Globus pallidus (tissue), 1 donor: Measurements from ENCODE around the gene AACS.
"Not testable (repeated sequence)": the region's sequence is repeated elsewhere in the genome, so short reads cannot be mapped to it uniquely, and the experiment has no call there.

Source experiments
- DNase-seq: peaks from one replicate; pipeline ENCODE4 v3.0.0-alpha.2; 2015; ENCODE audit warnings: low spot score

AACS gene

GRCh38 chr12:125124320-125124966 lies 59.2 kb downstream of the AACS start:
- no peak for DNase-seq

GRCh38 chr12:125125271-125125670 lies 60.0 kb downstream of the AACS start:
- no peak for DNase-seq

- no peak for DNase-seq
Measured at GRCh38 chr12:125128439-125129178, 63.4 kb downstream of the AACS start.

- no peak for DNase-seq
Measured at GRCh38 chr12:125129179-125129571, 63.9 kb downstream of the AACS start.

GRCh38 chr12:125129591-125130255 lies 64.5 kb downstream of the AACS start:
- DNase-seq, result no peak

GRCh38 chr12:125131958-125132357 lies 66.7 kb downstream of the AACS start:
- no peak for DNase-seq

- DNase-seq, result no peak
Measured at GRCh38 chr12:125132698-125133400, 67.6 kb downstream of the AACS start.

- DNase-seq, result no peak
Measured at GRCh38 chr12:125133616-125134015, 68.4 kb downstream of the AACS start.

- no peak for DNase-seq
Measured at GRCh38 chr12:125134576-125134975, 69.3 kb downstream of the AACS start.

- no peak for DNase-seq
Measured at GRCh38 chr12:125135906-125136305, 70.7 kb downstream of the AACS start.

- no peak for DNase-seq
Measured at GRCh38 chr12:125136702-125137101, 71.5 kb downstream of the AACS start.

- DNase-seq, result no peak
Measured at GRCh38 chr12:125137766-125138344, 72.6 kb downstream of the AACS start.

- no peak for DNase-seq
Measured at GRCh38 chr12:125140279-125141209, 75.3 kb downstream of the AACS start.

- not testable (repeated sequence) for DNase-seq
Measured at GRCh38 chr12:125141210-125141573, 76.0 kb downstream of the AACS start.

GRCh38 chr12:125142601-125143000 lies 77.4 kb downstream of the AACS start:
- no peak for DNase-seq

- DNase-seq, result no peak
Measured at GRCh38 chr12:125143491-125143890, 78.3 kb downstream of the AACS start.

- no peak for DNase-seq
Measured at GRCh38 chr12:125145196-125145595, 80.0 kb downstream of the AACS start.

- no peak for DNase-seq
Measured at GRCh38 chr12:125148316-125148715, 83.1 kb downstream of the AACS start.

GRCh38 chr12:125149160-125150108 lies 84.2 kb downstream of the AACS start:
- no peak for DNase-seq

GRCh38 chr12:125151284-125151683 lies 86.0 kb downstream of the AACS start:
- DNase-seq, result no peak
